Liver (tissue), 3 donors: ENCODE data around the gene RNASE4.

Experiments used
- GABPA ChIP-seq, 2 donors: IDR thresholded peaks in 1 of 2; conservative IDR thresholded peaks in 1 of 2; 2 replicates each; pipeline ENCODE4 v1.6.1; 2016; ENCODE audit warnings: antibody characterized with exemption in 2 of 2, mild to moderate bottlenecking in 1 of 2, moderate library complexity in 1 of 2
- RAD21 ChIP-seq, 2 donors: IDR thresholded peaks; 2 replicates each; pipeline ENCODE4 v1.6.1; 2016; ENCODE audit warnings: antibody characterized with exemption in 2 of 2, mild to moderate bottlenecking in 2 of 2
- TAF1 ChIP-seq: conservative IDR thresholded peaks from 2 replicates; pipeline ENCODE4 v1.6.1; 2016; ENCODE audit warnings: antibody characterized with exemption, mild to moderate bottlenecking
- YY1 ChIP-seq: IDR thresholded peaks from 2 replicates; pipeline ENCODE4 v1.6.1; 2016; ENCODE audit warnings: antibody characterized with exemption, mild to moderate bottlenecking
- TF ChIP-seq, protein P1 (sequence below): fragments of 150-350 bp; IDR thresholded peaks from 2 replicates; pipeline ENCODE4 v1.5.1; 2017; ENCODE audit warnings: improper control_type of control experiment, low read depth, low read length; ENCODE audit not compliant: missing input control
- TF ChIP-seq, protein P2 (sequence below): IDR thresholded peaks from 2 replicates; pipeline ENCODE4 v1.6.1; 2016; ENCODE audit warnings: antibody characterized with exemption
- TF ChIP-seq, protein P3 (sequence below): IDR thresholded peaks from 2 replicates; pipeline ENCODE4 v1.6.1; 2016; ENCODE audit warnings: antibody characterized with exemption
- TF ChIP-seq, protein P4 (sequence below): IDR thresholded peaks from 2 replicates; pipeline ENCODE4 v1.6.1; 2016; ENCODE audit warnings: antibody characterized with exemption, mild to moderate bottlenecking
- TF ChIP-seq, protein P5 (sequence below): IDR thresholded peaks from 2 replicates; pipeline ENCODE4 v1.6.1; 2016; ENCODE audit warnings: antibody characterized with exemption
- donor health status: healthy.
- donor health status: healthy.

- TF ChIP-seq, protein P1, sequence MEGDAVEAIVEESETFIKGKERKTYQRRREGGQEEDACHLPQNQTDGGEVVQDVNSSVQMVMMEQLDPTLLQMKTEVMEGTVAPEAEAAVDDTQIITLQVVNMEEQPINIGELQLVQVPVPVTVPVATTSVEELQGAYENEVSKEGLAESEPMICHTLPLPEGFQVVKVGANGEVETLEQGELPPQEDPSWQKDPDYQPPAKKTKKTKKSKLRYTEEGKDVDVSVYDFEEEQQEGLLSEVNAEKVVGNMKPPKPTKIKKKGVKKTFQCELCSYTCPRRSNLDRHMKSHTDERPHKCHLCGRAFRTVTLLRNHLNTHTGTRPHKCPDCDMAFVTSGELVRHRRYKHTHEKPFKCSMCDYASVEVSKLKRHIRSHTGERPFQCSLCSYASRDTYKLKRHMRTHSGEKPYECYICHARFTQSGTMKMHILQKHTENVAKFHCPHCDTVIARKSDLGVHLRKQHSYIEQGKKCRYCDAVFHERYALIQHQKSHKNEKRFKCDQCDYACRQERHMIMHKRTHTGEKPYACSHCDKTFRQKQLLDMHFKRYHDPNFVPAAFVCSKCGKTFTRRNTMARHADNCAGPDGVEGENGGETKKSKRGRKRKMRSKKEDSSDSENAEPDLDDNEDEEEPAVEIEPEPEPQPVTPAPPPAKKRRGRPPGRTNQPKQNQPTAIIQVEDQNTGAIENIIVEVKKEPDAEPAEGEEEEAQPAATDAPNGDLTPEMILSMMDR, result no peak
- TF ChIP-seq YY1, result no peak
- TF ChIP-seq, protein P2, sequence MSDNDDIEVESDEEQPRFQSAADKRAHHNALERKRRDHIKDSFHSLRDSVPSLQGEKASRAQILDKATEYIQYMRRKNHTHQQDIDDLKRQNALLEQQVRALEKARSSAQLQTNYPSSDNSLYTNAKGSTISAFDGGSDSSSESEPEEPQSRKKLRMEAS, result no peak
- TF ChIP-seq TAF1, result no peak
- TF ChIP-seq, protein P3, sequence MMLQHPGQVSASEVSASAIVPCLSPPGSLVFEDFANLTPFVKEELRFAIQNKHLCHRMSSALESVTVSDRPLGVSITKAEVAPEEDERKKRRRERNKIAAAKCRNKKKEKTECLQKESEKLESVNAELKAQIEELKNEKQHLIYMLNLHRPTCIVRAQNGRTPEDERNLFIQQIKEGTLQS, result no peak
- TF ChIP-seq RAD21 (IDR thresholded peaks at IDR 0.05), result no peak
- TF ChIP-seq, protein P4, sequence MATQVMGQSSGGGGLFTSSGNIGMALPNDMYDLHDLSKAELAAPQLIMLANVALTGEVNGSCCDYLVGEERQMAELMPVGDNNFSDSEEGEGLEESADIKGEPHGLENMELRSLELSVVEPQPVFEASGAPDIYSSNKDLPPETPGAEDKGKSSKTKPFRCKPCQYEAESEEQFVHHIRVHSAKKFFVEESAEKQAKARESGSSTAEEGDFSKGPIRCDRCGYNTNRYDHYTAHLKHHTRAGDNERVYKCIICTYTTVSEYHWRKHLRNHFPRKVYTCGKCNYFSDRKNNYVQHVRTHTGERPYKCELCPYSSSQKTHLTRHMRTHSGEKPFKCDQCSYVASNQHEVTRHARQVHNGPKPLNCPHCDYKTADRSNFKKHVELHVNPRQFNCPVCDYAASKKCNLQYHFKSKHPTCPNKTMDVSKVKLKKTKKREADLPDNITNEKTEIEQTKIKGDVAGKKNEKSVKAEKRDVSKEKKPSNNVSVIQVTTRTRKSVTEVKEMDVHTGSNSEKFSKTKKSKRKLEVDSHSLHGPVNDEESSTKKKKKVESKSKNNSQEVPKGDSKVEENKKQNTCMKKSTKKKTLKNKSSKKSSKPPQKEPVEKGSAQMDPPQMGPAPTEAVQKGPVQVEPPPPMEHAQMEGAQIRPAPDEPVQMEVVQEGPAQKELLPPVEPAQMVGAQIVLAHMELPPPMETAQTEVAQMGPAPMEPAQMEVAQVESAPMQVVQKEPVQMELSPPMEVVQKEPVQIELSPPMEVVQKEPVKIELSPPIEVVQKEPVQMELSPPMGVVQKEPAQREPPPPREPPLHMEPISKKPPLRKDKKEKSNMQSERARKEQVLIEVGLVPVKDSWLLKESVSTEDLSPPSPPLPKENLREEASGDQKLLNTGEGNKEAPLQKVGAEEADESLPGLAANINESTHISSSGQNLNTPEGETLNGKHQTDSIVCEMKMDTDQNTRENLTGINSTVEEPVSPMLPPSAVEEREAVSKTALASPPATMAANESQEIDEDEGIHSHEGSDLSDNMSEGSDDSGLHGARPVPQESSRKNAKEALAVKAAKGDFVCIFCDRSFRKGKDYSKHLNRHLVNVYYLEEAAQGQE, result no peak
- TF ChIP-seq GABPA (IDR thresholded peaks at IDR 0.05 in 1 of 2, conservative IDR thresholded peaks at IDR 0.05 in 1 of 2), result no peak
- TF ChIP-seq, protein P5, sequence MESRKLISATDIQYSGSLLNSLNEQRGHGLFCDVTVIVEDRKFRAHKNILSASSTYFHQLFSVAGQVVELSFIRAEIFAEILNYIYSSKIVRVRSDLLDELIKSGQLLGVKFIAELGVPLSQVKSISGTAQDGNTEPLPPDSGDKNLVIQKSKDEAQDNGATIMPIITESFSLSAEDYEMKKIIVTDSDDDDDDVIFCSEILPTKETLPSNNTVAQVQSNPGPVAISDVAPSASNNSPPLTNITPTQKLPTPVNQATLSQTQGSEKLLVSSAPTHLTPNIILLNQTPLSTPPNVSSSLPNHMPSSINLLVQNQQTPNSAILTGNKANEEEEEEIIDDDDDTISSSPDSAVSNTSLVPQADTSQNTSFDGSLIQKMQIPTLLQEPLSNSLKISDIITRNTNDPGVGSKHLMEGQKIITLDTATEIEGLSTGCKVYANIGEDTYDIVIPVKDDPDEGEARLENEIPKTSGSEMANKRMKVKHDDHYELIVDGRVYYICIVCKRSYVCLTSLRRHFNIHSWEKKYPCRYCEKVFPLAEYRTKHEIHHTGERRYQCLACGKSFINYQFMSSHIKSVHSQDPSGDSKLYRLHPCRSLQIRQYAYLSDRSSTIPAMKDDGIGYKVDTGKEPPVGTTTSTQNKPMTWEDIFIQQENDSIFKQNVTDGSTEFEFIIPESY, result no peak
Measured at GRCh38 chr14:20745571-20746358, 61.4 kb downstream of the RNASE4 start, which contains the start of gene EDDM3A.
